ENCODE measurements around the gene KIAA1191. TPM values are rescaled to one million over a fixed set of nuclear protein-coding genes. Genes with fewer than 3 reads are reported as not detected.

KIAA1191 gene
- total RNA-seq, 3 donors from 2014 or later: 63.4 to 106 (median 104) TPM

DNA sequence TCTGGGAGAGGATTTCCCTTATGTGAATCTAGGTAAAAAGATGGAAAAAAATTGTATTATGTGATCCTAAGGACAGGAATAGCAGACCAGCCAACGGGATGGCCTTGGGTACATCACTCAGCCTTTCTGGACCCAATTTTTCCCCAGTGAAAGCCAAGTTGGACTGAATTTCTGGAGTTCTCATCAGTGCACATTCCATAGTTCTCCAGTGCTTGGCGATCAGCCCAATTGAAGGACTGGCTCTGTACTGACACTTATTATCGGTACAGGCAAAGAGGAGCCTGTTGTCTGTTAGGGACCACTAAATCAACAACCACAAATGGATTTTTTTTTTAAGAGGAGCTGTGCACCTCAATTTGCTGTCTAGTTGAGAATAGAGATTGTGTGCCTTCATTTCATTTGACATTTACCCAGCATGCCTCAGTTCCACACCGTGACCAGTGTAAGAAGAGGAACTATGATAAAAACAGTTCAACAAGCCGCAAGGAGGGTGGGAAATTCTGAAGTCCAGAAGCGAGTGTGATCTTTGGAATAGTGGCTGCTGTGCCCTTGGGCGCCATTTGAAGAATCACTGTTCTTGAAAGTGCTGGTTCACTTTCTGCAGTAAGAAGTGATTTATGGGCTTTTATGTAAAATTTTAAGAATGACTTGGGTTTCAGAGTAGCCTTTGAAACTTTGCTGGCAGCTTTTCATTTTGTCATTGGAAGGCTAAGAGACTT is 11.7 kb upstream of the KIAA1191 start:
- H3K4me1 ChIP-seq (ENCODE audit: low read depth): no peaks in the 10 kb centered on the region
- TF ChIP-seq, protein P1, sequence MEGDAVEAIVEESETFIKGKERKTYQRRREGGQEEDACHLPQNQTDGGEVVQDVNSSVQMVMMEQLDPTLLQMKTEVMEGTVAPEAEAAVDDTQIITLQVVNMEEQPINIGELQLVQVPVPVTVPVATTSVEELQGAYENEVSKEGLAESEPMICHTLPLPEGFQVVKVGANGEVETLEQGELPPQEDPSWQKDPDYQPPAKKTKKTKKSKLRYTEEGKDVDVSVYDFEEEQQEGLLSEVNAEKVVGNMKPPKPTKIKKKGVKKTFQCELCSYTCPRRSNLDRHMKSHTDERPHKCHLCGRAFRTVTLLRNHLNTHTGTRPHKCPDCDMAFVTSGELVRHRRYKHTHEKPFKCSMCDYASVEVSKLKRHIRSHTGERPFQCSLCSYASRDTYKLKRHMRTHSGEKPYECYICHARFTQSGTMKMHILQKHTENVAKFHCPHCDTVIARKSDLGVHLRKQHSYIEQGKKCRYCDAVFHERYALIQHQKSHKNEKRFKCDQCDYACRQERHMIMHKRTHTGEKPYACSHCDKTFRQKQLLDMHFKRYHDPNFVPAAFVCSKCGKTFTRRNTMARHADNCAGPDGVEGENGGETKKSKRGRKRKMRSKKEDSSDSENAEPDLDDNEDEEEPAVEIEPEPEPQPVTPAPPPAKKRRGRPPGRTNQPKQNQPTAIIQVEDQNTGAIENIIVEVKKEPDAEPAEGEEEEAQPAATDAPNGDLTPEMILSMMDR (IDR thresholded peaks at IDR 0.05): no peak
- intact Hi-C loops (cut with DNase I, micrococcal nuclease): no loop called here
- DNase-seq (no peak), ATAC-seq (no peak)
- H3K9me3 ChIP-seq: no peaks in the 10 kb centered on the region
- H3K36me3 ChIP-seq (ENCODE audit: low read depth): no peaks in the 10 kb centered on the region
- no peak overlapping the region for H3K4me3 ChIP-seq

DNA sequence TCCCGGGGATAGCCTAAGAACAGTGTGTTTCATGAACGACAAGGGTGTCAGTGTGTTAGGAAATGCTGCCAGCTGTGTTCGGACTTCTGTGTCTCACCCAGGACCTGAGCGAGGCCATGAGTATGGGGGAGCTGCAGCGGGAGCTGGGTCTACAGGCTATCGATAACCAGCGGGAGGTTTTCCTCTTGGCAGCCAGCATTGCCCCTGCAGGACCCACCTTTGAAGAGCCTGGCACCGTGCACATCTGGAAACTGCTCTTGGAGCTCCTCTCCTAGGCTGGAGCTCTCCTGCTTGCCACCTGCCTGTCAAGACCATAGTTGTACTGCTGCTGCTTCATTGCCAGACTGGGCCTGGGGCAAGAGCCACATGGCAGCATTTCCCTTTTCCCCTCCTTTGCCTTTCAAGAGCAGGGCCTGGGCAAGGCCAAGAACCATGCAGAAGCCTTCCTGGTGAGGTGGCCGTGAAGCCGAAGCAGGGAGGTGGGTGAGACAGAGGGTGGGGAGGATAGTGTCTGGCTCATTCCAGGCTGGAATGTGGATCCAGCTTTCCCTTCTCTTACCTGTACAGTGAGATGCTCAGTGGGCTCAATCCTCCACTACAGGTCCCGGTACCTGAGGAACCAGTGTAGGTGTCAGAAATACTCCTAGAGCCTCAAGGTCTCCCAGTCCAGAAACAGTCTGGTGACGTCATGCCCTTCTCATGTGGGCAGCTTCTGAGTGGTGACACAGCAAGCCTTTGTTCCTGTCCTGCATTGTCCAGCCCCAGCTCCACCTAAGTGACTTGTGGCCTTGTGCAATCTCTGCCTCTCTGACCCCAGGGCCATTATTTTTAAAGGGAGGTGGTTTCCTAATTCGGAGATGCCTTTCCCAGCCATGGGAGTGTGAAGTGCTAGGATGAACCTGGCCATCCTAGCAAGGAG is 10.3 kb upstream of the KIAA1191 start:
- Histone ChIP-seq H3K4me3 (no peak overlapping the region), H3K4me1 (ENCODE audit: low read depth) (no peaks in the 10 kb centered on the region), H3K9me3 (no peaks in the 10 kb centered on the region), H3K36me3 (ENCODE audit: low read depth) (no peaks in the 10 kb centered on the region)
- intact Hi-C loops (cut with DNase I, micrococcal nuclease): no loop called here
- TF ChIP-seq, protein P1 (IDR thresholded peaks at IDR 0.05): no peak
- DNase-seq: no peak
- ATAC-seq: no peak

DNA sequence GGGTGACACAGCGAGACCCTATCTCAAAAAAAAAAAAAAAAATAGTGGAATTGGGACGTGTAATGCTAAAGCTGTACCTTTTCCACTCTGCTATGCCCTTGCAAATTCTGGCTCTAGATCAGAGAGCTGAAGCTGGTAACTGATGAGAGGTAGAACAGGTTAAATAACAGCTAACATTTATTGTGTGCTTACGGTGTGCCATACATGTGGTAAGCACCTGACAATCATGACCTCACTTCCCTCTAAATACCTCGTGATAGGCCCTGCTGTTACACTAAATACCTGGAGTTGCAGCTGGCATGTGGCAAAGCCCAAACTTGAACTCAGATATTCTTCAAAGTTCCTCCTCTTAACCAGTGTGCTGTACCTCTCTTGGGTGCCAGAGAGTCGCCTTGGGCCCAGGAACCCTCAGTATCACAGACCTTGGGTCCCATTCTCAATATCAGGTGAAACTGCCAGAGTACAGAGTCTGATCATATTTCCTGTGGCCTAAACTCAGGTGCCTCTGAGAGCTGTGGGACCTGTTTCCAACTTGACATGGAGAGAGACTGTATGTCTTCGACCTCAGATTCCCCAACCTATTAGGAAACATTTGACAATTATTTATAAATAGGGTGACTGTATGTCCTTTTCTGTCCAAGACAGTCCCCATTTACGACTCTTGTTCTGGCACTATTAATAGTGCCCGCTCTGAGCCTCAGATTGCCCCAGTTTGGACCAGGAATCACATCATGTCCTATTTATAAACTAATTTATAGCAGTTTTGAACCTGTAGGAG is 8.6 kb upstream of the KIAA1191 start:
- ATAC-seq: no peak
- no peak for DNase-seq
- no peak overlapping the region for H3K4me3 ChIP-seq
- intact Hi-C loops (cut with DNase I, micrococcal nuclease): no loop called here
- no peaks in the 10 kb centered on the region for H3K36me3 ChIP-seq (ENCODE audit: low read depth)
- TF ChIP-seq, protein P1 (IDR thresholded peaks at IDR 0.05): no peak
- no peaks in the 10 kb centered on the region for H3K4me1 ChIP-seq (ENCODE audit: low read depth)
- no peaks in the 10 kb centered on the region for H3K9me3 ChIP-seq

DNA sequence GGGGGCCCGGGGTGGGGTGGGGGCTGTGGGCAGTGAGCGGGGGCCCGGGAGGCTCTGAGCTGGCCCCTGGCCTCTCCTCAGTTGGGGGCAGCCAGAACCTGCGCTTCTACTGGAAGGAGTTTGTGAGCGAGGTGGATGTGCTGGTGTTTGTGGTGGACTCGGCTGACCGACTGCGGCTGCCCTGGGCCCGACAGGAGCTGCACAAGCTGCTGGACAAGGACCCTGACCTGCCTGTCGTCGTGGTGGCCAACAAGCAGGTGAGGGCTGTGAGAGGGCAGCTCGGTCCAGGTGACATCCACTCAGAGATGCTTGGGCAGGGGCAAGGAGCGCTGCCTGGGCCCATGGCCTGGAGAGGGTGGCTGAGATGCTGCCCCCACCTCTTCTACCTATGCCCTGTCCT is 7.2 kb upstream of the KIAA1191 start:
- H3K36me3 ChIP-seq (ENCODE audit: low read depth): no peaks in the 10 kb centered on the region
- ATAC-seq: no peak

More for the DNA sequence above, 7.2 kb upstream of the KIAA1191 start:
- no peaks in the 10 kb centered on the region for H3K9me3 ChIP-seq
- no peak for DNase-seq
- intact Hi-C loops (cut with DNase I, micrococcal nuclease): no loop called here
- TF ChIP-seq, protein P1 (IDR thresholded peaks at IDR 0.05): no peak
- peaks cover 4% of the 10 kb centered on the region for H3K4me1 ChIP-seq (ENCODE audit: low read depth)
- no peak overlapping the region for H3K4me3 ChIP-seq

Measured in mucosa of descending colon (tissue), 3 donors.